HCT116 (cell line): ENCODE data around the gene MARVELD3.

Source experiments
- EZH2phosphoT487 ChIP-seq: fragments of 200-600 bp; IDR thresholded peaks from 2 replicates; pipeline ENCODE4 v1.6.1; 2018; ENCODE audit warnings: antibody characterized with exemption, borderline replicate concordance
- SIN3A ChIP-seq: IDR thresholded peaks from 2 replicates; pipeline ENCODE4 v1.6.1; 2012; ENCODE audit warnings: low read depth
- SP1 ChIP-seq: IDR thresholded peaks from 2 replicates; pipeline ENCODE4 v1.6.1; 2012; ENCODE audit warnings: low read depth
- TF ChIP-seq, protein P1 (sequence below), 3 experiments: fragments of 200-600 bp in 1 of 3; sonication (generic) in 1 of 3; IDR thresholded peaks in 2 of 3; conservative IDR thresholded peaks in 1 of 3; 2 replicates each; pipeline ENCODE4 v1.5.1; 2012 to 2017; ENCODE audit warnings: low read depth in 2 of 3, low read length in 2 of 3, antibody characterized with exemption in 1 of 3, borderline replicate concordance in 1 of 3, control low read depth in 1 of 3, mild to moderate bottlenecking in 1 of 3, mixed read lengths in 1 of 3, mixed run types in 1 of 3, moderate library complexity in 1 of 3; ENCODE audit not compliant: insufficient read depth in 1 of 3
- TF ChIP-seq, protein P2 (sequence below): IDR thresholded peaks from 2 replicates; pipeline ENCODE4 v1.6.1; 2012

DNA sequence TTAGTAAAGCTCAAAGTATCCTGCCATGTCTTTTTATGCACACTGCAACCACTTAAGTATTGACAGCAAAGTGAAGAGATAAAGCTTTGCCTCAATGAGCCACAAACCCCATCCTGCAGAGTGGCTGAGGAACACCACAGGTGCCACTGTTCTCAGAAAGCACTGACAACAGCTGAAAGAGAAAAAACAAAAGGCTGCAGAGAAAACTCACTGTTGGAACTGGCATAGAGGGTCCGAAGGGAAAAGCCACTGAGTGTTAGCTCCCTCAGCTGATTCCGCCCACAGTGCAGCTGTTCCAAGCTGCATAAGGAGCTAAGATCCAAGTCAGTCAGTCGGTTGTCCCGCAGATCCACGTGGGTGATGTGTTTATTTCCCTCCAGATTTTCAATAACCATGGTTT, 50.3 kb downstream of the MARVELD3 start:
- TF ChIP-seq, protein P1, sequence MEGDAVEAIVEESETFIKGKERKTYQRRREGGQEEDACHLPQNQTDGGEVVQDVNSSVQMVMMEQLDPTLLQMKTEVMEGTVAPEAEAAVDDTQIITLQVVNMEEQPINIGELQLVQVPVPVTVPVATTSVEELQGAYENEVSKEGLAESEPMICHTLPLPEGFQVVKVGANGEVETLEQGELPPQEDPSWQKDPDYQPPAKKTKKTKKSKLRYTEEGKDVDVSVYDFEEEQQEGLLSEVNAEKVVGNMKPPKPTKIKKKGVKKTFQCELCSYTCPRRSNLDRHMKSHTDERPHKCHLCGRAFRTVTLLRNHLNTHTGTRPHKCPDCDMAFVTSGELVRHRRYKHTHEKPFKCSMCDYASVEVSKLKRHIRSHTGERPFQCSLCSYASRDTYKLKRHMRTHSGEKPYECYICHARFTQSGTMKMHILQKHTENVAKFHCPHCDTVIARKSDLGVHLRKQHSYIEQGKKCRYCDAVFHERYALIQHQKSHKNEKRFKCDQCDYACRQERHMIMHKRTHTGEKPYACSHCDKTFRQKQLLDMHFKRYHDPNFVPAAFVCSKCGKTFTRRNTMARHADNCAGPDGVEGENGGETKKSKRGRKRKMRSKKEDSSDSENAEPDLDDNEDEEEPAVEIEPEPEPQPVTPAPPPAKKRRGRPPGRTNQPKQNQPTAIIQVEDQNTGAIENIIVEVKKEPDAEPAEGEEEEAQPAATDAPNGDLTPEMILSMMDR (IDR thresholded peaks at IDR 0.05 in 2 of 3, conservative IDR thresholded peaks at IDR 0.05 in 1 of 3; ENCODE audit: borderline replicate concordance in 1 of 3, insufficient read depth in 1 of 3, low read depth in 2 of 3, low read length in 2 of 3), result no peak
- TF ChIP-seq SP1 (no peak), EZH2phosphoT487 (no peak), SIN3A (no peak)
- TF ChIP-seq, protein P2, sequence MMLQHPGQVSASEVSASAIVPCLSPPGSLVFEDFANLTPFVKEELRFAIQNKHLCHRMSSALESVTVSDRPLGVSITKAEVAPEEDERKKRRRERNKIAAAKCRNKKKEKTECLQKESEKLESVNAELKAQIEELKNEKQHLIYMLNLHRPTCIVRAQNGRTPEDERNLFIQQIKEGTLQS, result no peak
